ENCODE data around the gene LIMS2. TPM values are rescaled to one million over a fixed set of nuclear protein-coding genes. Genes with fewer than 3 reads are reported as not detected.

Gene LIMS2
- total RNA-seq, 2 experiments from 2014 or later: 1.6 to 24.9 TPM

GRCh38 chr2:127647242-127648190 lies 27.8 kb downstream of the LIMS2 start:
- H2AFZ ChIP-seq (ENCODE audit: low read length): no peak overlapping the region
- H4K20me1 ChIP-seq (ENCODE audit: insufficient read depth, low read length): no peaks in the 10 kb centered on the region
- no peaks in the 10 kb centered on the region for H3K9me3 ChIP-seq (ENCODE audit: low read length)
- H3K79me2 ChIP-seq (ENCODE audit: insufficient read depth, low read depth, low read length): no peaks in the 10 kb centered on the region
- H3K4me2 ChIP-seq (ENCODE audit: low read length): no peak overlapping the region
- no peak overlapping the region for H3K27ac ChIP-seq (ENCODE audit: low read depth, low read length, poor library complexity, severe bottlenecking)
- POLR2A ChIA-PET: no interaction called here
- CTCF ChIA-PET (ENCODE audit: unreplicated experiment): interaction anchor here (4.2 kb wide), 1 partner anchor 57 kb away, joined by 21 read pairs; no protein-coding TSS in a partner anchor
- intact Hi-C loops (cut with micrococcal nuclease; ENCODE audit: unreplicated experiment): no loop called here
- no peaks in the 10 kb centered on the region for H3K9me2 ChIP-seq (ENCODE audit: insufficient read depth, low read length)
- no peak overlapping the region for H3K4me3 ChIP-seq (ENCODE audit: low read depth, low read length, poor library complexity, severe bottlenecking)
- no peak for DNase-seq (ENCODE audit: low spot score)
- no peaks in the 10 kb centered on the region for H3K36me3 ChIP-seq (ENCODE audit: insufficient read depth, low read length)
- no peaks in the 10 kb centered on the region for H3K4me1 ChIP-seq (ENCODE audit: insufficient read depth, low read length, poor library complexity, severe bottlenecking)
- BruUV-seq (replicated peaks): no TSS peak
- TF ChIP-seq EZH2phosphoT487 (IDR thresholded peaks at IDR 0.05; ENCODE audit: borderline replicate concordance, low read depth, low read length) (no peak), CTCF (conservative IDR thresholded peaks at IDR 0.05; ENCODE audit: low read length) (no peak)

GRCh38 chr2:127646487-127647241 lies 28.7 kb downstream of the LIMS2 start:
- Histone ChIP-seq H3K9me2 (ENCODE audit: insufficient read depth, low read length) (no peaks in the 10 kb centered on the region), H3K36me3 (ENCODE audit: insufficient read depth, low read length) (no peaks in the 10 kb centered on the region), H4K20me1 (ENCODE audit: insufficient read depth, low read length) (no peaks in the 10 kb centered on the region), H3K4me2 (ENCODE audit: low read length) (no peak overlapping the region), H3K9me3 (ENCODE audit: low read length) (no peaks in the 10 kb centered on the region), H3K4me1 (ENCODE audit: insufficient read depth, low read length, poor library complexity, severe bottlenecking) (no peaks in the 10 kb centered on the region), H3K79me2 (ENCODE audit: insufficient read depth, low read depth, low read length) (no peaks in the 10 kb centered on the region), H2AFZ (ENCODE audit: low read length) (no peak overlapping the region), H3K4me3 (ENCODE audit: low read depth, low read length, poor library complexity, severe bottlenecking) (no peak overlapping the region), H3K27ac (ENCODE audit: low read depth, low read length, poor library complexity, severe bottlenecking) (no peak overlapping the region)
- TF ChIP-seq EZH2phosphoT487 (IDR thresholded peaks at IDR 0.05; ENCODE audit: borderline replicate concordance, low read depth, low read length) (no peak), CTCF (conservative IDR thresholded peaks at IDR 0.05; ENCODE audit: low read length) (no peak)
- no peak for DNase-seq (ENCODE audit: low spot score)
- intact Hi-C loops (cut with micrococcal nuclease; ENCODE audit: unreplicated experiment): no loop called here
- CTCF ChIA-PET (ENCODE audit: unreplicated experiment): no interaction called here
- BruUV-seq (replicated peaks): no TSS peak
- POLR2A ChIA-PET: no interaction called here
